SK-N-SH treated with all-trans-retinoic acid at 6 μM for 48 hours (cell line): Measurements from ENCODE around the gene ADI1.

Source experiments
- ATAC-seq: fragments of 200-7000 bp; cut with Tn5 transposase; 3 replicates; pipeline ENCODE4 v1.9.1; 2020; ENCODE audit warnings: mild to moderate bottlenecking, moderate library complexity
- ARNTL ChIP-seq: fragments of 450-650 bp; formaldehyde crosslinking; IDR thresholded peaks from 2 replicates; pipeline ENCODE4 v1.5.0; 2020; ENCODE audit warnings: low read depth, mild to moderate bottlenecking, moderate library complexity, borderline replicate concordance
- CREB5 ChIP-seq: fragments of 250-450 bp; sonication (Bioruptor Pico); IDR thresholded peaks from 2 replicates; pipeline ENCODE4 v1.5.1; 2020; ENCODE audit warnings: low read depth, mild to moderate bottlenecking, moderate library complexity
- CSRNP3 ChIP-seq: fragments of 250-450 bp; sonication (Bioruptor Pico); IDR thresholded peaks from 2 replicates; pipeline ENCODE4 v1.5.1; 2021; ENCODE audit warnings: mild to moderate bottlenecking, moderate library complexity
- ESRRG ChIP-seq: fragments of 250-450 bp; sonication (Bioruptor Pico); IDR thresholded peaks from 2 replicates; pipeline ENCODE4 v1.6.1; 2021; ENCODE audit warnings: mild to moderate bottlenecking
- GLIS3 ChIP-seq: fragments of 250-450 bp; sonication (Bioruptor Pico); IDR thresholded peaks from 2 replicates; pipeline ENCODE4 v1.5.0; 2020; ENCODE audit warnings: mild to moderate bottlenecking, moderate library complexity
- ISL1 ChIP-seq: fragments of 250-450 bp; sonication (Bioruptor Pico); IDR thresholded peaks from 2 replicates; pipeline ENCODE4 v2.1.2; 2022; ENCODE audit warnings: mild to moderate bottlenecking, moderate library complexity
- OSR1 ChIP-seq: fragments of 250-450 bp; sonication (Bioruptor Pico); IDR thresholded peaks from 2 replicates; pipeline ENCODE4 v1.8.0; 2022; ENCODE audit warnings: moderate library complexity, mild to moderate bottlenecking, inconsistent platforms
- PATZ1 ChIP-seq: fragments of 250-450 bp; sonication (Bioruptor Pico); IDR thresholded peaks from 2 replicates; pipeline ENCODE4 v1.8.0; 2020; ENCODE audit warnings: mild to moderate bottlenecking, moderate library complexity, borderline replicate concordance
- POU6F1 ChIP-seq: fragments of 250-450 bp; sonication (Bioruptor Pico); IDR thresholded peaks from 2 replicates; pipeline ENCODE4 v1.8.0; 2021; ENCODE audit warnings: low read depth, mild to moderate bottlenecking, moderate library complexity, borderline replicate concordance
- PPARA ChIP-seq: fragments of 250-450 bp; sonication (Bioruptor Pico); IDR thresholded peaks from 2 replicates; pipeline ENCODE4 v1.5.0; 2020; ENCODE audit warnings: mild to moderate bottlenecking, borderline replicate concordance
- RARB ChIP-seq: fragments of 250-450 bp; sonication (Bioruptor Pico); IDR thresholded peaks from 2 replicates; pipeline ENCODE4 v1.8.0; 2021; ENCODE audit warnings: mild to moderate bottlenecking, moderate library complexity
- SNAI2 ChIP-seq: fragments of 250-450 bp; sonication (Bioruptor Pico); IDR thresholded peaks from 2 replicates; pipeline ENCODE4 v1.5.0; 2020; ENCODE audit warnings: mild to moderate bottlenecking, moderate library complexity
- TCF4 ChIP-seq: fragments of 250-450 bp; sonication (Bioruptor Pico); IDR thresholded peaks from 2 replicates; pipeline ENCODE4 v1.8.0; 2021; ENCODE audit warnings: mild to moderate bottlenecking, moderate library complexity, borderline replicate concordance
- TOX ChIP-seq: fragments of 250-450 bp; sonication (Bioruptor Pico); IDR thresholded peaks from 2 replicates; pipeline ENCODE4 v1.8.0; 2021; ENCODE audit warnings: mild to moderate bottlenecking, moderate library complexity, borderline replicate concordance
- TSHZ2 ChIP-seq: fragments of 250-450 bp; sonication (Bioruptor Pico); IDR thresholded peaks from 2 replicates; pipeline ENCODE4 v1.5.0; 2020; ENCODE audit warnings: mild to moderate bottlenecking, moderate library complexity
- ZFP3 ChIP-seq: fragments of 250-450 bp; sonication (Bioruptor Pico); IDR thresholded peaks from 2 replicates; pipeline ENCODE4 v1.5.0; 2020; ENCODE audit warnings: mild to moderate bottlenecking, moderate library complexity
- ZFP30 ChIP-seq: fragments of 450-650 bp; formaldehyde crosslinking; IDR thresholded peaks from 2 replicates; pipeline ENCODE4 v1.5.0; 2022; ENCODE audit warnings: mild to moderate bottlenecking, moderate library complexity
- ZNF565 ChIP-seq: fragments of 450-650 bp; formaldehyde crosslinking; conservative IDR thresholded peaks from 2 replicates; pipeline ENCODE4 v1.5.0; 2020; ENCODE audit warnings: low read depth, mild to moderate bottlenecking, moderate library complexity
- ZNF70 ChIP-seq: fragments of 450-650 bp; formaldehyde crosslinking; IDR thresholded peaks from 2 replicates; pipeline ENCODE4 v1.5.0; 2020; ENCODE audit warnings: mild to moderate bottlenecking, moderate library complexity
- ZNF8 ChIP-seq: fragments of 450-650 bp; formaldehyde crosslinking; IDR thresholded peaks from 2 replicates; pipeline ENCODE4 v1.5.0; 2020; ENCODE audit warnings: mild to moderate bottlenecking, moderate library complexity

Gene ADI1

GRCh38 chr2:3470166-3470651 lies 49.1 kb downstream of the ADI1 start:
- TF ChIP-seq POU6F1 (CRISPR knock-in tag) (no peak), GLIS3 (CRISPR knock-in tag) (no peak), CREB5 (CRISPR knock-in tag) (no peak), ISL1 (CRISPR knock-in tag) (no peak), PATZ1 (CRISPR knock-in tag) (no peak), RARB (CRISPR knock-in tag) (no peak), ZNF565 (CRISPR knock-in tag) (no peak), ZFP3 (CRISPR knock-in tag) (no peak), ESRRG (CRISPR knock-in tag) (no peak), ZNF70 (CRISPR knock-in tag) (no peak), ARNTL (CRISPR knock-in tag) (no peak), SNAI2 (no peak), TSHZ2 (CRISPR knock-in tag) (no peak), PPARA (no peak), OSR1 (no peak), TOX (no peak)
- ATAC-seq: peak; percentile 68

- ATAC-seq: no peak
- TF ChIP-seq CSRNP3 (no peak), POU6F1 (CRISPR knock-in tag) (no peak), ZNF70 (CRISPR knock-in tag) (no peak), ZNF8 (no peak), TOX (no peak), ZFP30 (no peak), ARNTL (CRISPR knock-in tag) (no peak), PATZ1 (CRISPR knock-in tag) (no peak), ISL1 (CRISPR knock-in tag) (no peak), TCF4 (no peak)
Measured at GRCh38 chr2:3469486-3469885, 49.8 kb downstream of the ADI1 start.
